Nephron progenitor cell (in vitro differentiated cells): ENCODE measurements around the gene TAS1R2.

Experiments used
- DNase-seq: peaks from one replicate; pipeline ENCODE4 v3.0.0; 2021
- H3K27ac Mint-ChIP-seq: 2 replicates; pipeline ENCODE4 v1.8.0; 2021; ENCODE audit warnings: mild to moderate bottlenecking, moderate library complexity, mixed read lengths
- H3K27me3 Mint-ChIP-seq: 2 replicates; pipeline ENCODE4 v1.8.0; 2021; ENCODE audit warnings: mild to moderate bottlenecking, low read depth, mixed read lengths; ENCODE audit not compliant: poor library complexity
- H3K36me3 Mint-ChIP-seq: 2 replicates; pipeline ENCODE4 v1.8.0; 2021; ENCODE audit warnings: low read depth, mixed read lengths
- H3K4me1 Mint-ChIP-seq: 2 replicates; pipeline ENCODE4 v1.8.0; 2021; ENCODE audit warnings: mixed read lengths
- H3K4me3 Mint-ChIP-seq: 2 replicates; pipeline ENCODE4 v1.8.0; 2021; ENCODE audit warnings: mild to moderate bottlenecking, moderate library complexity, mixed read lengths
- H3K9me3 Mint-ChIP-seq: 2 replicates; pipeline ENCODE4 v1.8.0; 2021; ENCODE audit warnings: mild to moderate bottlenecking, moderate library complexity, mixed read lengths
- CTCF ChIP-seq: fragments of 200-600 bp; sonication (generic); IDR thresholded peaks from 2 replicates; pipeline ENCODE4 v1.5.0; 2021; ENCODE audit warnings: antibody characterized with exemption

TAS1R2 gene

GRCh38 chr1:18885311-18886002 lies 26.0 kb upstream of the TAS1R2 start:
- no peak for DNase-seq
- no peaks in the 10 kb centered on the region for H3K36me3 Mint-ChIP-seq
- H3K27ac Mint-ChIP-seq = no peak overlapping the region
- H3K9me3 Mint-ChIP-seq = no peaks in the 10 kb centered on the region
- no peak for TF ChIP-seq CTCF
- no peaks in the 10 kb centered on the region for H3K4me1 Mint-ChIP-seq
- H3K4me3 Mint-ChIP-seq = no peak overlapping the region
- H3K27me3 Mint-ChIP-seq = peaks cover 44% of the 10 kb centered on the region

- H3K27me3 Mint-ChIP-seq = peaks cover 52% of the 10 kb centered on the region
- H3K27ac Mint-ChIP-seq = no peak overlapping the region
- no peak for DNase-seq
- H3K4me1 Mint-ChIP-seq = no peaks in the 10 kb centered on the region
- no peaks in the 10 kb centered on the region for H3K9me3 Mint-ChIP-seq
- H3K36me3 Mint-ChIP-seq = no peaks in the 10 kb centered on the region
- no peak overlapping the region for H3K4me3 Mint-ChIP-seq
- TF ChIP-seq CTCF = no peak
These were observed 25.3 kb upstream of the TAS1R2 start for GRCh38 chr1:18884727-18885126.

GRCh38 chr1:18884419-18884717 lies 24.9 kb upstream of the TAS1R2 start:
- no peak overlapping the region for H3K27ac Mint-ChIP-seq

GRCh38 chr1:18883636-18884418 lies 24.4 kb upstream of the TAS1R2 start:
- peak; percentile 89 for DNase-seq
- Mint-ChIP-seq H3K9me3 (no peaks in the 10 kb centered on the region), H3K27me3 (peaks cover 58% of the 10 kb centered on the region), H3K36me3 (no peaks in the 10 kb centered on the region), H3K4me3 (no peak overlapping the region), H3K27ac (no peak overlapping the region), H3K4me1 (no peaks in the 10 kb centered on the region)
- TF ChIP-seq CTCF = peak; percentile 92

More at GRCh38 chr1:18884419-18884717, 24.9 kb upstream of the TAS1R2 start:
- DNase-seq = no peak
- H3K4me3 Mint-ChIP-seq = no peak overlapping the region
- peak; percentile 12 for TF ChIP-seq CTCF
- no peaks in the 10 kb centered on the region for H3K9me3 Mint-ChIP-seq
- H3K27me3 Mint-ChIP-seq = peaks cover 55% of the 10 kb centered on the region
- no peaks in the 10 kb centered on the region for H3K36me3 Mint-ChIP-seq
- H3K4me1 Mint-ChIP-seq = no peaks in the 10 kb centered on the region

- TF ChIP-seq CTCF = no peak
- no peak for DNase-seq
- H3K9me3 Mint-ChIP-seq = no peaks in the 10 kb centered on the region
- H3K4me3 Mint-ChIP-seq = no peak overlapping the region
- no peak overlapping the region for H3K27ac Mint-ChIP-seq
- no peaks in the 10 kb centered on the region for H3K4me1 Mint-ChIP-seq
- peaks cover 65% of the 10 kb centered on the region for H3K27me3 Mint-ChIP-seq
- no peaks in the 10 kb centered on the region for H3K36me3 Mint-ChIP-seq
These were observed 23.6 kb upstream of the TAS1R2 start for GRCh38 chr1:18883079-18883478.

GRCh38 chr1:18882486-18882885 lies 23.0 kb upstream of the TAS1R2 start:
- DNase-seq = no peak
- Mint-ChIP-seq H3K9me3 (no peaks in the 10 kb centered on the region), H3K4me1 (no peaks in the 10 kb centered on the region), H3K36me3 (no peaks in the 10 kb centered on the region), H3K27me3 (peaks cover 71% of the 10 kb centered on the region), H3K27ac (no peak overlapping the region), H3K4me3 (no peak overlapping the region)
- TF ChIP-seq CTCF = no peak
